NCI-H2196 (cell line): Measurements from ENCODE around the gene CHRDL2.

Experiments used
- DNase-seq: peaks from one replicate; lab custom pipeline; 2025; ENCODE audit not compliant: unreplicated experiment; lab: John Stamatoyannopoulos, UW

CHRDL2 gene

GRCh38 chr11:74687237-74688023 is 43.8 kb downstream of the CHRDL2 start:
- DNase-seq = no peak

GRCh38 chr11:74686792-74687191 is 44.4 kb downstream of the CHRDL2 start:
- DNase-seq = no peak

GRCh38 chr11:74685905-74686304 is 45.3 kb downstream of the CHRDL2 start:
- no peak for DNase-seq

- no peak for DNase-seq
Observed at GRCh38 chr11:74685338-74685737, 45.9 kb downstream of the CHRDL2 start.

- no peak for DNase-seq
Observed at GRCh38 chr11:74684661-74685060, 46.6 kb downstream of the CHRDL2 start.

- DNase-seq = no peak
Observed at GRCh38 chr11:74683941-74684481, 47.2 kb downstream of the CHRDL2 start.

GRCh38 chr11:74683279-74683871 is 47.9 kb downstream of the CHRDL2 start:
- no peak for DNase-seq

- no peak for DNase-seq
Observed at GRCh38 chr11:74682731-74683278, 48.4 kb downstream of the CHRDL2 start.

GRCh38 chr11:74681686-74682651 is 49.3 kb downstream of the CHRDL2 start:
- no peak for DNase-seq

- DNase-seq = no peak
Observed at GRCh38 chr11:74680703-74681531, 50.3 kb downstream of the CHRDL2 start.

- DNase-seq = no peak
Observed at GRCh38 chr11:74680035-74680671, 51.1 kb downstream of the CHRDL2 start.

- DNase-seq = no peak
Observed at GRCh38 chr11:74679513-74679865, 51.7 kb downstream of the CHRDL2 start.

GRCh38 chr11:74678591-74679512 is 52.4 kb downstream of the CHRDL2 start:
- DNase-seq = no peak

GRCh38 chr11:74678041-74678440 is 53.2 kb downstream of the CHRDL2 start:
- no peak for DNase-seq

GRCh38 chr11:74677131-74677530 is 54.1 kb downstream of the CHRDL2 start:
- no peak for DNase-seq

- no peak for DNase-seq
Observed at GRCh38 chr11:74676596-74676995, 54.6 kb downstream of the CHRDL2 start.

- no peak for DNase-seq
Observed at GRCh38 chr11:74675761-74676160, 55.5 kb downstream of the CHRDL2 start.

- DNase-seq = no peak
Observed at GRCh38 chr11:74673693-74674360, 57.4 kb downstream of the CHRDL2 start.
